Gastroesophageal sphincter (tissue), 3 donors: ENCODE data around the gene COL4A2.

Source experiments
- CTCF ChIP-seq, 4 experiments: fragments of 200-600 bp in 2 of 4; fragments of 450-650 bp in 2 of 4; sonication (generic) in 1 of 4; IDR thresholded peaks; one replicate each; pipeline ENCODE4 v1.5.1; 2017 to 2019; ENCODE audit warnings: antibody characterized with exemption in 4 of 4, mild to moderate bottlenecking in 2 of 4, moderate library complexity in 2 of 4
- EP300 ChIP-seq: sonication (generic); formaldehyde crosslinking; IDR thresholded peaks from one replicate; pipeline ENCODE4 v1.6.1; 2017; ENCODE audit warnings: antibody characterized with exemption, mild to moderate bottlenecking
- POLR2A ChIP-seq, 2 donors: fragments of 450-650 bp; IDR thresholded peaks; one replicate each; pipeline ENCODE4 v1.6.1; 2017; ENCODE audit warnings: antibody characterized with exemption in 2 of 2, mild to moderate bottlenecking in 2 of 2, moderate library complexity in 1 of 2

- TF ChIP-seq EP300, result no peak
- TF ChIP-seq CTCF (IDR thresholded peaks at IDR 0.05), result no peak
- TF ChIP-seq POLR2A (IDR thresholded peaks at IDR 0.05), result no peak
Observed at GRCh38 chr13:110414283-110414682, 107.2 kb downstream of the COL4A2 start.
